Liver (tissue), 3 donors: ENCODE measurements around the gene SMYD1.

Experiments used
- CTCF ChIP-seq: fragments of 150-350 bp; IDR thresholded peaks from 2 replicates; pipeline ENCODE4 v1.5.1; 2017; ENCODE audit warnings: improper control_type of control experiment, low read depth, low read length; ENCODE audit not compliant: missing input control
- EGR1 ChIP-seq, 2 donors: IDR thresholded peaks; 2 replicates each; pipeline ENCODE4 v1.6.1; 2016 to 2018; ENCODE audit warnings: antibody characterized with exemption in 2 of 2, low read depth in 2 of 2
- GABPA ChIP-seq, 2 donors: IDR thresholded peaks in 1 of 2; conservative IDR thresholded peaks in 1 of 2; 2 replicates each; pipeline ENCODE4 v1.6.1; 2016; ENCODE audit warnings: antibody characterized with exemption in 2 of 2, mild to moderate bottlenecking in 1 of 2, moderate library complexity in 1 of 2
- HNF4G ChIP-seq: IDR thresholded peaks from 2 replicates; pipeline ENCODE4 v1.6.1; 2016; ENCODE audit warnings: antibody characterized with exemption
- JUND ChIP-seq, 2 donors: IDR thresholded peaks; 2 replicates each; pipeline ENCODE4 v1.6.1; 2016; ENCODE audit warnings: antibody characterized with exemption in 2 of 2
- MAX ChIP-seq: IDR thresholded peaks from 2 replicates; pipeline ENCODE4 v1.6.1; 2016; ENCODE audit warnings: antibody characterized with exemption
- RAD21 ChIP-seq, 2 donors: IDR thresholded peaks; 2 replicates each; pipeline ENCODE4 v1.6.1; 2016; ENCODE audit warnings: antibody characterized with exemption in 2 of 2, mild to moderate bottlenecking in 2 of 2
- REST ChIP-seq: IDR thresholded peaks from 2 replicates; pipeline ENCODE4 v1.6.1; 2016; ENCODE audit warnings: antibody characterized with exemption, mild to moderate bottlenecking
- RXRA ChIP-seq, 2 donors: IDR thresholded peaks; 2 replicates each; pipeline ENCODE4 v1.6.1; 2017 to 2018; ENCODE audit warnings: antibody characterized with exemption in 2 of 2, mild to moderate bottlenecking in 1 of 2
- SP1 ChIP-seq: IDR thresholded peaks from 2 replicates; pipeline ENCODE4 v1.6.1; 2018; ENCODE audit warnings: antibody characterized with exemption, mild to moderate bottlenecking
- TAF1 ChIP-seq: conservative IDR thresholded peaks from 2 replicates; pipeline ENCODE4 v1.6.1; 2016; ENCODE audit warnings: antibody characterized with exemption, mild to moderate bottlenecking
- YY1 ChIP-seq: IDR thresholded peaks from 2 replicates; pipeline ENCODE4 v1.6.1; 2016; ENCODE audit warnings: antibody characterized with exemption, mild to moderate bottlenecking
- ZBTB33 ChIP-seq: IDR thresholded peaks from 2 replicates; pipeline ENCODE4 v1.6.1; 2016; ENCODE audit warnings: antibody characterized with exemption
- donor health status: healthy.
- donor health status: healthy.

GRCh38 chr2:88070055-88070454, 2.4 kb downstream of the SMYD1 start:
- TF ChIP-seq TAF1 (no peak), CTCF (no peak), EGR1 (IDR thresholded peaks at IDR 0.05; ENCODE audit: low read depth in 2 of 2) (no peak), SP1 (no peak), JUND (IDR thresholded peaks at IDR 0.05) (no peak), YY1 (no peak), HNF4G (no peak), MAX (no peak), REST (no peak), RXRA (IDR thresholded peaks at IDR 0.05) (no peak), RAD21 (IDR thresholded peaks at IDR 0.05) (no peak), ZBTB33 (no peak), GABPA (IDR thresholded peaks at IDR 0.05 in 1 of 2, conservative IDR thresholded peaks at IDR 0.05 in 1 of 2) (no peak)
